H1 (cell line): ENCODE results near the gene MACROD2. TPM values are rescaled to one million over a fixed set of nuclear protein-coding genes. Genes with fewer than 3 reads are reported as not detected.

Source experiments
- CTCF ChIA-PET: fragments of 300-600 bp; sonication (Branson Sonifier 250); formaldehyde crosslinking; loops from one replicate; lab custom pipeline; 2021; ENCODE audit not compliant: partially characterized antibody; lab: Charles Lee
- POLR2A ChIA-PET: fragments of 300-600 bp; sonication (Branson Sonifier 250); formaldehyde crosslinking; loops from one replicate; lab custom pipeline; 2021; ENCODE audit warnings: inconsistent platforms; ENCODE audit not compliant: partially characterized antibody; lab: Charles Lee
- DNase-seq, 2 experiments: peaks; one replicate each; pipeline versions ENCODE4 v3.0.0 to v3.0.0-alpha.2; 2010 to 2022; ENCODE audit warnings: low spot score in 2 of 2, low read depth in 1 of 2, mixed read lengths in 1 of 2
- FAIRE-seq: peaks from 2 replicates; lab custom pipeline; 2011; peaks lifted over from hg19 to GRCh38; lab: Jason Lieb, UNC
- H2AFZ ChIP-seq: 2 replicates; pipeline ENCODE4 v1.8.1; 2012; ENCODE audit warnings: low read length, inconsistent platforms
- H2AK5ac ChIP-seq: 2 replicates; pipeline ENCODE4 v1.6.1; 2013; ENCODE audit warnings: low read depth, low read length
- H2BK120ac ChIP-seq: replicated peaks from 2 replicates; pipeline ENCODE3; 2013; ENCODE audit warnings: low read depth, low read length, inconsistent platforms
- H2BK12ac ChIP-seq: 2 replicates; pipeline ENCODE4 v1.6.1; 2013; ENCODE audit warnings: low read depth, low read length
- H2BK15ac ChIP-seq: 2 replicates; pipeline ENCODE4 v1.6.1; 2013; ENCODE audit warnings: low read length
- H2BK20ac ChIP-seq: 2 replicates; pipeline ENCODE4 v1.6.1; 2013; ENCODE audit warnings: low read length
- H2BK5ac ChIP-seq: 2 replicates; pipeline ENCODE4 v1.6.1; 2013; ENCODE audit warnings: low read depth, low read length
- H3K14ac ChIP-seq: 2 replicates; pipeline ENCODE4 v1.6.1; 2013; ENCODE audit warnings: inconsistent platforms; ENCODE audit not compliant: insufficient read length
- H3K18ac ChIP-seq: 2 replicates; pipeline ENCODE4 v1.6.1; 2013; ENCODE audit warnings: low read length; ENCODE audit errors: extremely low read depth
- H3K23ac ChIP-seq: 2 replicates; pipeline ENCODE4 v1.6.1; 2013; ENCODE audit warnings: inconsistent platforms; ENCODE audit not compliant: insufficient read length
- H3K23me2 ChIP-seq: 2 replicates; pipeline ENCODE4 v1.6.1; 2013; ENCODE audit warnings: low read depth, low read length
- H3K27ac ChIP-seq: 2 replicates; pipeline ENCODE4 v1.6.1; 2011; ENCODE audit warnings: low read depth, low read length, inconsistent platforms
- H3K27me3 ChIP-seq, 4 experiments: replicated peaks in 1 of 4; 1 replicate in 1 of 4; 2 replicates in 3 of 4; pipeline versions ENCODE4 v1.6.1 to v1.8.1; 2011 to 2013; ENCODE audit warnings: low read length in 3 of 4, mild to moderate bottlenecking in 3 of 4, inconsistent platforms in 2 of 4, mixed read lengths in 2 of 4, moderate library complexity in 1 of 4; ENCODE audit not compliant: control insufficient read depth in 3 of 4, insufficient read depth in 3 of 4; ENCODE audit errors: extremely low read depth in 1 of 4
- H3K36me3 ChIP-seq, 4 experiments: 2 replicates each; pipeline versions ENCODE4 v1.6.1 to v1.8.1; 2011 to 2013; ENCODE audit warnings: mild to moderate bottlenecking in 4 of 4, low read length in 3 of 4, moderate library complexity in 2 of 4, control low read depth in 1 of 4, inconsistent platforms in 1 of 4; ENCODE audit not compliant: insufficient read depth in 4 of 4, control insufficient read depth in 2 of 4
- H3K4ac ChIP-seq: replicated peaks from 2 replicates; pipeline ENCODE3; 2013; ENCODE audit warnings: low read length, low read depth, mixed read lengths, inconsistent platforms; ENCODE audit not compliant: insufficient read length
- H3K4me1 ChIP-seq, 4 experiments: replicated peaks in 1 of 4; 1 replicate in 1 of 4; 2 replicates in 3 of 4; pipeline versions ENCODE4 v1.6.1 to v1.8.1; 2011 to 2013; ENCODE audit warnings: low read length in 3 of 4, inconsistent platforms in 2 of 4, mixed read lengths in 1 of 4; ENCODE audit not compliant: insufficient read depth in 4 of 4, control insufficient read depth in 3 of 4
- H3K4me2 ChIP-seq, 2 experiments: 2 replicates each; pipeline versions ENCODE4 v1.6.1 to v1.8.1; 2011 to 2013; ENCODE audit warnings: low read depth in 2 of 2, low read length in 2 of 2, control low read depth in 1 of 2, inconsistent platforms in 1 of 2, mild to moderate bottlenecking in 1 of 2; ENCODE audit not compliant: insufficient read depth in 1 of 2
- H3K4me3 ChIP-seq, 4 experiments: fragments of 200-600, 300-600 bp in 1 of 4; sonication (generic), shearing (Covaris generic), sonication (Bioruptor Twin) in 1 of 4; 2 replicates each; pipeline versions ENCODE4 v1.5.1 to v1.8.1; 2011 to 2016; ENCODE audit warnings: low read length in 4 of 4, low read depth in 3 of 4, control low read depth in 2 of 4, inconsistent platforms in 2 of 4, mild to moderate bottlenecking in 2 of 4, mixed read lengths in 1 of 4, moderate library complexity in 1 of 4; ENCODE audit not compliant: insufficient read depth in 2 of 4; ENCODE audit errors: extremely low read depth in 1 of 4
- H3K56ac ChIP-seq: replicated peaks from 2 replicates; pipeline ENCODE3; 2013; ENCODE audit warnings: low read depth, mild to moderate bottlenecking, mixed read lengths, low read length, inconsistent platforms; ENCODE audit not compliant: insufficient read length
- H3K79me1 ChIP-seq: 2 replicates; pipeline ENCODE4 v1.6.1; 2013; ENCODE audit warnings: low read depth, low read length, control low read depth
- H3K79me2 ChIP-seq, 2 experiments: 2 replicates each; pipeline versions ENCODE4 v1.6.1 to v1.8.1; 2012 to 2013; ENCODE audit warnings: low read length in 2 of 2, mild to moderate bottlenecking in 2 of 2, inconsistent platforms in 1 of 2; ENCODE audit not compliant: insufficient read depth in 2 of 2, control insufficient read depth in 1 of 2
- H3K9ac ChIP-seq, 4 experiments: replicated peaks in 1 of 4; 1 replicate in 1 of 4; 2 replicates in 3 of 4; pipeline versions ENCODE4 v1.6.1 to v1.8.1; 2011 to 2013; ENCODE audit warnings: low read depth in 3 of 4, low read length in 3 of 4, control low read depth in 2 of 4, mild to moderate bottlenecking in 2 of 4, moderate library complexity in 2 of 4, inconsistent platforms in 1 of 4; ENCODE audit errors: extremely low read depth in 1 of 4
- H3K9me3 ChIP-seq, 2 experiments: 2 replicates each; pipeline versions ENCODE4 v1.6.1 to v1.8.1; 2012 to 2013; ENCODE audit warnings: mild to moderate bottlenecking in 2 of 2, moderate library complexity in 2 of 2, control low read depth in 1 of 2, inconsistent platforms in 1 of 2, low read depth in 1 of 2, low read length in 1 of 2, mixed read lengths in 1 of 2; ENCODE audit not compliant: insufficient read depth in 2 of 2
- H4K20me1 ChIP-seq, 2 experiments: replicated peaks in 1 of 2; 2 replicates each; pipeline versions ENCODE3 to v1.8.1; 2011 to 2013; ENCODE audit warnings: inconsistent platforms in 2 of 2, low read length in 2 of 2, mild to moderate bottlenecking in 1 of 2; ENCODE audit not compliant: insufficient read depth in 2 of 2, control insufficient read depth in 1 of 2
- H4K5ac ChIP-seq: 2 replicates; pipeline ENCODE4 v1.6.1; 2013; ENCODE audit warnings: low read length, low read depth, mixed read lengths, inconsistent platforms; ENCODE audit not compliant: insufficient read length
- H4K8ac ChIP-seq: 2 replicates; pipeline ENCODE4 v1.8.0; 2013; ENCODE audit warnings: mild to moderate bottlenecking, moderate library complexity, low read length, inconsistent platforms; ENCODE audit not compliant: insufficient read depth; ENCODE audit errors: extremely low read depth
- H4K91ac ChIP-seq: replicated peaks from 2 replicates; pipeline ENCODE3; 2013; ENCODE audit warnings: low read length, mixed read lengths, inconsistent platforms; ENCODE audit not compliant: insufficient read length
- BACH1 ChIP-seq: IDR thresholded peaks from 2 replicates; pipeline ENCODE4 v1.6.1; 2012; ENCODE audit warnings: low read length, improper control_type of control experiment
- CEBPB ChIP-seq: IDR thresholded peaks from 2 replicates; pipeline ENCODE4 v1.6.1; 2012; ENCODE audit warnings: low read depth, low read length
- CHD1 ChIP-seq: IDR thresholded peaks from 2 replicates; pipeline ENCODE4 v1.6.1; 2012; ENCODE audit warnings: low read depth, low read length, improper control_type of control experiment
- KDM4A ChIP-seq: IDR thresholded peaks from one replicate; pipeline ENCODE4 v1.7.1; 2012; ENCODE audit warnings: low read depth, mild to moderate bottlenecking, moderate library complexity, low read length, inconsistent platforms; ENCODE audit not compliant: severe bottlenecking
- PHF8 ChIP-seq: fragments of 200-600 bp; sonication (generic); conservative IDR thresholded peaks from 2 replicates; pipeline ENCODE4 v1.7.1; 2012; ENCODE audit warnings: low read depth, mild to moderate bottlenecking, inconsistent platforms, low read length, moderate library complexity
- RBBP5 ChIP-seq: IDR thresholded peaks from 2 replicates; pipeline ENCODE4 v1.7.1; 2012; ENCODE audit warnings: low read depth, mild to moderate bottlenecking, inconsistent platforms, low read length, moderate library complexity, borderline replicate concordance
- SAP30 ChIP-seq: fragments of 300-600 bp; sonication (generic); IDR thresholded peaks from 2 replicates; pipeline ENCODE4 v1.7.1; 2012; ENCODE audit warnings: low read length, moderate library complexity, mild to moderate bottlenecking, inconsistent platforms; ENCODE audit not compliant: insufficient read depth, insufficient replicate concordance
- SP1 ChIP-seq: IDR thresholded peaks from 2 replicates; pipeline ENCODE4 v1.6.1; 2011; ENCODE audit warnings: low read depth, low read length
- TBP ChIP-seq: IDR thresholded peaks from 2 replicates; pipeline ENCODE4 v1.6.1; 2011; ENCODE audit warnings: low read depth, low read length, improper control_type of control experiment
- TCF12 ChIP-seq: IDR thresholded peaks from 2 replicates; pipeline ENCODE4 v1.6.1; 2011; ENCODE audit warnings: low read depth, mild to moderate bottlenecking, low read length
- WGBS, 2 experiments: shearing (Covaris generic) in 1 of 2; methylation state at CpG; one replicate each; pipeline versions ENCODE4 v1.1.6 to v1.1.7; 2013 to 2015; ENCODE audit warnings: low lambda C conversion rate in 2 of 2, mixed read lengths in 2 of 2, inconsistent platforms in 1 of 2, low coverage in 1 of 2, missing lambda C conversion rate in 1 of 2; ENCODE audit not compliant: insufficient replicate concordance in 2 of 2, insufficient coverage in 1 of 2, insufficient read length in 1 of 2; ENCODE audit errors: extremely low coverage in 1 of 2, missing lambda C conversion rate in 1 of 2; 5-methylcytosine and 5-hydroxymethylcytosine counted together
- polyA plus RNA-seq, 7 experiments: library from polyadenylated mRNA; depleted of rRNA in 3 of 7; stranded (reverse) in 5 of 7; unstranded in 2 of 7; fragments of >200 nt in 5 of 7; fragments of 200-250 nt in 2 of 7; gene quantifications; 1 replicate in 5 of 7; 2 replicates in 1 of 7; 4 replicates in 1 of 7; pipeline versions ENCODE4 v1.2.1 to v1.2.3, GENCODE V29; 2011 to 2013; ENCODE audit warnings: missing spikeins in 2 of 7, mixed read lengths in 2 of 7
- total RNA-seq: library from RNA; stranded (reverse); fragmentation: NEBNext Ultra II Directional; extraction: Animal tissue kit (Norgen Biotek cat#: 25700); gene quantifications from 2 replicates; pipeline ENCODE4 v1.2.1, GENCODE V29; 2021

The MACROD2 gene
- total and polyA plus RNA-seq, 2 of the 8 experiments (the other 6 are each of a cell fraction or from before 2014, with no cell fraction given) = 0.70 to 3.9 TPM

DNA sequence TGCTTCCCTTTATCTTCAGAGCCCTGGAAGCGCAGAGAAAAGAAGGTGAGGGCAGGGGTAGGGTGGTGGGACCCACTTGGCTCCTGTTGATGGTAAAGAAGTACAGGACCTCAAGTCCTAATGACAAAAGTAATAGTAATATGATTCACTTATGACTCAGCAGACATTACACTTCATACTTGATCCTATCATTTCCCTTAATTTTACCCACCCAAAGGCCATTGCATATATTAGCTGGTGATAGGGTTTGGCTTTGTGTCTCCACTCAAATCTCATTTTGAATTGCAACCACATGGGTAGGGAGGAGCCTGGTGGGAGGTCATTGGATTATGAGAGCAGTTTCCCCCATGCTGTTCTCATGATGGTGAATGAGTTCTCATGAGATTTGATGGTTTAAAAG lies 1697.3 kb downstream of the MACROD2 start:
- Histone ChIP-seq H2BK12ac (no peak overlapping the region), H3K79me1 (no peaks in the 10 kb centered on the region), H2BK15ac (no peak overlapping the region), H4K91ac (no peak overlapping the region), H2BK5ac (no peak overlapping the region), H3K23ac (no peak overlapping the region), H3K4me3 (no peak overlapping the region), H3K4me1 (no peaks in the 10 kb centered on the region), H3K9me3 (0 out of 4 replicates have a peak, but pooled peaks cover 0 to 2% of the 10 kb centered on the region in 2 experiments), H3K56ac (no peak overlapping the region), H4K8ac (no peak overlapping the region), H2AFZ (no peak overlapping the region), H2AK5ac (no peak overlapping the region), H3K4ac (no peak overlapping the region), H3K14ac (no peak overlapping the region), H3K27me3 (no peaks in the 10 kb centered on the region), H3K79me2 (no peaks in the 10 kb centered on the region), H3K27ac (no peak overlapping the region), H4K5ac (no peak overlapping the region)
- DNase-seq = no peak
- POLR2A ChIA-PET = no interaction called here
- no peak for TF ChIP-seq SAP30
- no peak for TF ChIP-seq CEBPB
- no peak for TF ChIP-seq CHD1
- TF ChIP-seq RBBP5 = no peak
- no peak for TF ChIP-seq KDM4A
- TF ChIP-seq SP1 = no peak
- TF ChIP-seq PHF8 = no peak
- TF ChIP-seq TCF12 = no peak
- no peak for TF ChIP-seq BACH1
- TF ChIP-seq TBP = no peak
- TF ChIP-seq, all 59 proteins: peak for 0
- H3K4me2 ChIP-seq = no peak overlapping the region
- CTCF ChIA-PET = interaction anchor here (1.0 kb wide), 1 partner anchor 17 kb away, joined by 3 read pairs; no protein-coding TSS in a partner anchor
- H4K20me1 ChIP-seq = no peaks in the 10 kb centered on the region
- no peaks in the 10 kb centered on the region for H3K36me3 ChIP-seq
- H2BK120ac ChIP-seq = no peak overlapping the region
- WGBS, 2 experiments = 90% methylated on average over 1 of the region's 1 CpG; no CpG with 5 or more reads in 1 of the 2 experiments
- no peak for FAIRE-seq
- H3K9ac ChIP-seq = no peak overlapping the region
- no peak overlapping the region for H3K18ac ChIP-seq
- H3K23me2 ChIP-seq = no peaks in the 10 kb centered on the region
- H2BK20ac ChIP-seq = no peak overlapping the region
